ENCODE measurements around the gene OR5M3. TPM values are rescaled to one million over a fixed set of nuclear protein-coding genes. Genes with fewer than 3 reads are reported as not detected.

The OR5M3 gene
- total RNA-seq, 1 experiment from 2014 or later = not detected

GRCh38 chr11:56486801-56487200 lies 13.6 kb upstream of the OR5M3 start:
- Histone ChIP-seq H3K79me2 (ENCODE audit: insufficient read depth, low read length) (no peaks in the 10 kb centered on the region), H3K4me2 (ENCODE audit: low read length) (no peak overlapping the region), H3K27me3 (ENCODE audit: insufficient read depth, low read length) (no peaks in the 10 kb centered on the region), H3K9me3 (ENCODE audit: control insufficient read depth in 1 of 2, insufficient read depth in 1 of 2, low read depth in 1 of 2, low read length in 2 of 2) (peaks cover 12 to 26% of the 10 kb centered on the region in 2 experiments; a peak in 2 of 4 replicates), H2AFZ (ENCODE audit: low read depth, low read length, poor library complexity, severe bottlenecking) (no peak overlapping the region), H3K9me2 (ENCODE audit: insufficient read depth) (no peaks in the 10 kb centered on the region), H3K36me3 (ENCODE audit: control insufficient read depth in 1 of 2, insufficient read depth in 2 of 2, low read length in 2 of 2) (no peaks in the 10 kb centered on the region), H3K27ac (ENCODE audit: low read depth, low read length) (no peak overlapping the region), H3K4me3 (replicated peaks in 1 of 2; ENCODE audit: low read depth in 1 of 2, low read length in 2 of 2) (no peak overlapping the region), H3K4me1 (ENCODE audit: control insufficient read depth in 1 of 2, insufficient read depth in 2 of 2, low read length in 2 of 2) (no peaks in the 10 kb centered on the region), H4K20me1 (ENCODE audit: insufficient read depth) (no peaks in the 10 kb centered on the region), H3K9ac (ENCODE audit: low read length) (no peak overlapping the region)
- ChIA-PET POLR2A (no interaction called here), CTCF (no interaction called here), RAD21 (ENCODE audit: low non-redundant PET in 1 of 2, low total read pairs in 2 of 2, uncharacterized antibody in 2 of 2, unreplicated experiment in 2 of 2) (no interaction called here)
- no peak for DNase-seq (ENCODE audit: low read depth, low spot score)
- ATAC-seq = no peak
- no peak for TF ChIP-seq ELF1 (IDR thresholded peaks at IDR 0.05; ENCODE audit: borderline replicate concordance, low read depth)
- no peak for TF ChIP-seq ZFX (IDR thresholded peaks at IDR 0.05)
- TF ChIP-seq TCF7L2 (IDR thresholded peaks at IDR 0.05; ENCODE audit: borderline replicate concordance, extremely low read depth, insufficient read depth, insufficient read length) = no peak
- TF ChIP-seq FOSL1 (IDR thresholded peaks at IDR 0.05; ENCODE audit: low read depth) = no peak
- TF ChIP-seq CTCF (IDR thresholded peaks at IDR 0.05 in 2 of 3, conservative IDR thresholded peaks at IDR 0.05 in 1 of 3; ENCODE audit: borderline replicate concordance in 1 of 3, insufficient read depth in 1 of 3, low read depth in 2 of 3, low read length in 2 of 3) = no peak
- TF ChIP-seq EZH2 (IDR thresholded peaks at IDR 0.05) = no peak
- no peak for TF ChIP-seq POLR2A (IDR thresholded peaks at IDR 0.05; ENCODE audit: borderline replicate concordance, extremely low read depth, insufficient read depth, insufficient read length)
- no peak for TF ChIP-seq MAX (IDR thresholded peaks at IDR 0.05)
- no peak for TF ChIP-seq SP1 (IDR thresholded peaks at IDR 0.05; ENCODE audit: low read depth)
- TF ChIP-seq RAD21 (IDR thresholded peaks at IDR 0.05; ENCODE audit: low read depth) = no peak
- TF ChIP-seq YY1 (IDR thresholded peaks at IDR 0.05; ENCODE audit: extremely low read depth, insufficient replicate concordance, low read depth, low read length) = no peak
- TF ChIP-seq EZH2phosphoT487 (IDR thresholded peaks at IDR 0.05; ENCODE audit: borderline replicate concordance) = no peak
- no peak for TF ChIP-seq POLR2AphosphoS5 (IDR thresholded peaks at IDR 0.05; ENCODE audit: low read depth, low read length)
- no peak for TF ChIP-seq CBX3 (IDR thresholded peaks at IDR 0.05; ENCODE audit: low read depth)
- no peak for TF ChIP-seq CEBPB (IDR thresholded peaks at IDR 0.05; ENCODE audit: low read depth)
- intact Hi-C loops (cut with micrococcal nuclease) = no loop called here
- no TSS peak for BruUV-seq (replicated peaks)

All from HCT116 (cell line).